Upper lobe of left lung (tissue), 4 donors: ENCODE data around the gene CASP3.
"Not testable (repeated sequence)": the region's sequence is repeated elsewhere in the genome, so short reads cannot be mapped to it uniquely, and the experiment has no call there.

Experiments
- CTCF ChIP-seq, 6 experiments: fragments of 450-650 bp in 4 of 6; fragments of 200-600 bp in 2 of 6; sonication (generic) in 2 of 6; IDR thresholded peaks; one replicate each; pipeline ENCODE4 v1.5.1; 2016 to 2019; ENCODE audit warnings: antibody characterized with exemption in 6 of 6
- EP300 ChIP-seq, 4 donors: sonication (generic); formaldehyde crosslinking; IDR thresholded peaks; one replicate each; pipeline ENCODE4 v1.5.1; 2017; ENCODE audit warnings: antibody characterized with exemption in 4 of 4, control low read depth in 2 of 4
- POLR2A ChIP-seq, 4 donors: fragments of 450-650 bp; IDR thresholded peaks; one replicate each; pipeline ENCODE4 v1.5.1; 2016 to 2017; ENCODE audit warnings: antibody characterized with exemption in 4 of 4, mild to moderate bottlenecking in 2 of 4
- POLR2AphosphoS5 ChIP-seq, 2 donors: sonication (generic); formaldehyde crosslinking; IDR thresholded peaks; one replicate each; pipeline ENCODE4 v1.5.1; 2017; ENCODE audit warnings: antibody characterized with exemption in 2 of 2

DNA sequence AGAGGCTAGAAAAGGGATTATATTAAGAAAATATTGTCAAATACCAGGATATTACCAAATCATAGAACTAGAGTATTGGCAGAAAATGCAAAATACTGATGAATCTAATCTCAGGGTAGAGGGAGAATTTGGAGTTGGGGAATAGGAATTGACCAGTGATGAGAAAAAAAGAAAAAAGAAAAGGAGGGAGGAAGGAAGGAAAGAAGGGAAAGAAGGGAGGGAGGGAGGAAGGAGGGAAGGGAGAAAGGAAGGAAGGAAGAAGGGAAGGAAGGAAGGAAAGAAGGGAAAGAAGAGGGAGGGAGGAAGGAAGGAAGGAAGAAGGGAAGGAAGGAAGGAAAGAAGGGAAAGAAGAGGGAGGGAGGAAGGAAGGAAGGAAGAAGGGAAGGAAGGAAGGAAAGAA lies 3.4 kb upstream of the CASP3 start:
- not testable (repeated sequence) for TF ChIP-seq EP300, POLR2A, CTCF, POLR2AphosphoS5 (IDR thresholded peaks at IDR 0.05)
